HK-2 (cell line): ENCODE results near the gene SENP1.

Experiments
- DNase-seq: peaks from one replicate; pipeline ENCODE4 v3.0.0-alpha.2; 2018; ENCODE audit not compliant: unreplicated experiment

SENP1 gene

DNA sequence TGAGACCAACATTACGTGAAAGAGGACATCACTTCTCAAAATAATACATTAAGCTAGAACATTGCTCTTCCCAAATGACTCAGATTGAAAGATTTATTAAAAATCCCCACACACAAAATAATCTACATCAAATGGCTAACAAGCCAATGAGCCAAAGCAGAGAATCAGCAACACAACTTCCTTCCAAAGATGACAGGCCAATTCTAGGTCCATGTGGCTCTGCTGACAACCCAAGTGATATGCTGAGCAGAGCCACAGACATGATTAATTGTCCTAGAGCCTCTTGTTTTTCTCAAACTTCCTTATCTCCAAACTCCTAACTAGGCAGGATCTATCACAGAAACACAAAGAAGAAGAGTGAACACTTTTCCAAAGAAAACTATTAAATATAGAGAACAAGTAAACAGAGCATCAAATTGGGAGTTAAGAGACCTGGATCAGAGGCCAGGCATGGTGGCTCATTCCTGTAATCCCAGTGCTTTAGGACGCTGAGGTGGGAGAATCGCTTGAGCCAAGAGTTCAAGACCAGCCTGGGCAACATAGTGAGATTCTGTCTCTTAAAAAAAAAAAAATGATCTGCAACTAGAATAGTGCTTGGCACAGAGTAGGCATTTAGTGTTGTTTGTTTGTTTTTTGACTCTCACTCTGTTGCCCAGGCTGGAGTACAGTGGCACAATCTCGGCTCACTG is 38.5 kb downstream of the SENP1 start:
- DNase-seq = no peak

- DNase-seq = no peak
Observed at GRCh38 chr12:48065041-48065440, 40.8 kb downstream of the SENP1 start.

DNA sequence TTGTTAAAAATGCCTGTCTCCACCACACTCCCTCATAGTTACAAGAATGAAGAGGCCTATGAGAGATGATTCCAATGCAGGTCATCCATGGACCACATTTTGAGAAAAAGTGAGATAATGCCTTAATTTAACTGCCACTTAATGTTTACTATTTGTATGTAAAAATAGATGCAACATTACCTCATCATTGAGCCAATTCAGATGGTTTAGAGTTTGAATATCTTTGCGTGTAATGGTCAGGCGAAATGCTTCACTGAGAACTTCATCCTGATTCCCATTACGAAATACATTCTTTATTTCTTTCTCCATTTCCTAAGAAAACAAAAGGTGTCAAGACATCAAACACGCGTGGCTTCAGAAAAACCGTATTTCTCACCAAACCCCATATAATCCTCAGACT is 42.3 kb downstream of the SENP1 start:
- DNase-seq = no peak

DNA sequence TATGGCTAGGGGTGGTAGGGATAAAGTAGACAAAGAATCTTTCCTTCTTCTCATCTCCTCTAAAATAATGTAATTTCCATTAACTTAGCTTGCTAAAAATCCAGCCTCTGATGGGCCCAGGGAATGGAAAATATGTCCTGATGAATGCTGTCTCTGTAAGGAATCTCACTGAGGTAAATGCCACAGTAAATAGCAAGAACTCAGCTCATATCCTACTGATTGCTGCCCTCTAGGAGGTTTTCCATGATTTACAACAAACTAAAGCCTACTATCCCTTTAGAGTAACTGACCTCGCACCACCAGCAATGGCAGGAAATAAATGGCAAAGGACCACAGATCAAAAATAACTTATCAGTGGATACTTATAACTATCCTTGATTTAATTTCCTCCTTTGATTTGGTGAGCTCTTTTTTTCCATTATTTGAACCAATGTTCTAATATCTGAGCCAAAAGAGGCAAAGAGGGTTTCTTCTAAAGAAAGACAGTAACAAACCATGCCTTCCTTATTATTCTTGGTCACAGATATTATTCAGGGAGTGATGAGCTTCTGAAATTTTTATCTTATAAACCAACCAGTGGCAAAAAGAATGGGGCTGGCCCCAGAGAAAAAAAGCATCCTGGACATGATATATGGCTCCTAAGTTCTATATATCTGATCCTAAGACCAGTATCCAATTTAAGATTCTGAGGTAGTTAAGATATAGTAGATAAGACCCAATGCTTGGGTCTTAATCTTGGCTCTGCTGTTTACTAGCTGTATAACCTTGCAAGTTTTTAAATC is 43.8 kb downstream of the SENP1 start:
- DNase-seq = no peak

DNA sequence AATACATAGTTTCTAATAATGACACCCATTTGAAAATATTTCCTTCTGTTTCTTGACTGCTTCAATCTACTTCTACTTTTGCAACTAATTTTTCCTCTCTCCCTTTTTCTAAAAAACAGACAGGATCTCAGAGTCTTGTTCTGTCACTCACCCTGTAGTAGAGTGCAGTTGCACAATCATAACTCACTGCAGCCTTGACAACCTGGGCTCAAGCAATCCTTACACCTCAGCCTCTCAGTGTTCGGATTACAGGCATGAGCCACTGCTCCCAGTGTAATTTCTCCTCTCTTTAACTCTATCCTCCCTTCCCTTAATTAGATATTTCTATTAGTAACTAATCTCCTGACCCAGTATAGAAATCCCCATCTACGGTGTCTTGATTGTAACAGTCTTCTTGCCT is 45.4 kb downstream of the SENP1 start:
- DNase-seq = no peak

- no peak for DNase-seq
Observed at GRCh38 chr12:48058771-48059170, 47.1 kb downstream of the SENP1 start.

DNA sequence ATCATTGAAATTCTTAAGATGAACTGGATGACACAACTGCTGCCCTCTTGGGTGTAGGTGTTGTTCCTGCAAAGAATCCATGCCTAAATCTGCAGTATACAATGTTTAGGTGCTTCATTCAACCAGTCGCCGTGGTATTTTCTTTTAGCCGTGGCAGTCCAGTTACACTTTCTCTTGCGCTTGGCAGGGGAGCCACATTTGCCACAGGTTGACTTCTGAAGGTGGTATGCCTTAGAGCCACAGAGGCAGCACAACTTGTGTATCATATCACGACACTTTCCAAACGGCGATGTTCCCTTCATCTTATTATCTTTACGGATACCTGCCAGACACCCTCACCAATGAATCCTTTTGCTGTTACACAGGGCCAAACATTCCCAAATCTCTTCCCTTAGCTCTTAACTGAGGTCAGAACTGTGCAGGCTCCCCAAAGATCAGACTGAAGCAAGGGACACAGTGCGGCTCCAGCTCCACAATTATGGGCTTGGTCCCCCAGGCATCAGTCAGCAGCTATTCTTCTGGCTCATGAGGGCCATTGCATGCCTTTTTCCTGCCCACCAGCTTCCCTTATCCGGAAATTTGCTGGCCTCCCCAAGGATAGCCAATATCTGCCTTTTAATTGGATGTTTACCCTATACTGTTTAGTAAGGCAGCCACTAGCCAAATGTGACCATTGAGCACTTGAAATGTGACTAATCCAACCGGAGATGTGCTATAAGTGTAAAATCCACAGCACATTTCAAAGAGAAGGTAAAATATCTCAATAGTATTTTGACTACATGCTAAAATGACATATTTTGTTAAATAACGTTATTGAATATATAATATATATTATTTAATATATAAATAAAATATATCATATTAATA is 50.7 kb downstream of the SENP1 start:
- no peak for DNase-seq

DNA sequence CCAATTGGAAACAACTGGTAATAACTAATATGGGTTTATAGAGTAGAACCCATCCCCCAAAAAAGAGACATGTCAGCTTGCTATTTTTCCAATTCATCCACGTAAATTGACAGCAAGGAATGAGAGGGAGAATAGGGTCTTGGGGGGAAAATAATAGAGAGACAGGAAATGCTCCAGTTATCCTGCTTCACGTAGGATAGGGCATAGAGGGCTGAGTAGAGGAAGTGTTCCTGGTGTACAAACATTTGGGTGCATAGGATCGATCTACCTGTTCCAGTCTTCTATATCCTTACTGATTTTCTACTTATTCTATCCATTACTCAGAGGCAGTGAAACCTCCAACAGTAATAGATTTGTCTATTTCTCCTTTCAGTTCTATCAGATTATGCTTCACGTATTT is 52.0 kb downstream of the SENP1 start:
- DNase-seq = no peak

DNA sequence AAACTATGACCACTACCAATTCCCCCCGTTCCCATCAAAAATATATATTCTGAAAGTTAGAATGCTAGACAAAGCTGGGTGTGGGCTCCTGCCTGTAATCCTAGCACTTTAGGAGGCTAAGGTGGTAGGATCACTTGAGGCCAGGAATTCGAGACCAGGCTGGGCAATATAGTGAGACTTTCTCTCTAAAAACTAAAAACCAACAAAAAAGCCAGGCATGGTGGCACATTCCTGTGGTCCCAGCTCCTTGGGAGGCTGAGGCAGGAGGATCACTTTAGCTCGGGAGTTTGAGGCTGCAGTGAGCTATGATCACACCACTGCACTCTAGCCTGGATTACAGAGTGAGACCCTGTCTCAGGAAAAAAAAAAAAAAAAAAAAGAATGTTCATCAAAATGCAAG is 52.8 kb downstream of the SENP1 start:
- DNase-seq = no peak

DNA sequence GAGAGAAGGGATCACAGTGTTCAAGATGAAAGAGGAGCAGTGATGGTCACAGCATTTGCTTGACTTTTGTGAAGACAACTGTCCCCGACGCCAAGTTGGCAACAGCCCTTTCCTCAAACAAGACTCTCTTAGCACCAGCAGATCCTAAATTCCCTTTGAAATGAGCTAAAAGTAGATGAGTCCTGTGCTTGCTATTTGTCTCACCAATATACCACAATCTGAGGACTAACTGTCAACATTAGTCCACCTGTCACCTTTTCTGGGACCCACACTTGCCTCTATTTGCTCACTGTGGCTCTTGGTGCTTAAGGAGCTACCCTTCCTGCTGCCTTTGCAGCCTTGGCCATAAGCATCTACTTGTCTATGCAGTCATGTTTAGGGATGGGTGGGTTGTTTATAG is 54.2 kb downstream of the SENP1 start:
- DNase-seq = no peak

GRCh38 chr12:48050174-48050573 is 55.7 kb downstream of the SENP1 start:
- DNase-seq = no peak

GRCh38 chr12:48045965-48046518 is 59.8 kb downstream of the SENP1 start:
- no peak for DNase-seq

GRCh38 chr12:48045061-48045846 is 60.6 kb downstream of the SENP1 start:
- DNase-seq = no peak

DNA sequence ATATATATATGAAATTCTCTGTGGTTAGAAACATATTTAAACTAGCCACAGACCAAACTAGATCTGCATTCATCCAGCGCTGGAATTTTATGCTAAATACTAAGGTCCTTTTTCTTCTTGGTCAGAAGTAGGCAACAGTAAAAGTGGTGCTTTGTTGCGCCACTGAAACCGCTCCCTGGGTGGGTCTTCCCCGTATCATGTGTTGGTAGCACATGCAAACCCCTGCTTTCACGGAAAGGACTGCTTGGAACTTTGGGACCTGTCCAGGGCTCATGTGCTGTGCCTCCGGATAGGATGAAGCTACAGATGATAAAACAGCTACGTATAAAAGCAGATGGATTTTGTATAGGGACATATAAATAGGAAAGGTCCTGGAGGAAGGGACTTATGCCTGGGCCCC is 61.5 kb downstream of the SENP1 start:
- DNase-seq = no peak

GRCh38 chr12:48043771-48044170 is 62.1 kb downstream of the SENP1 start:
- no peak for DNase-seq

DNA sequence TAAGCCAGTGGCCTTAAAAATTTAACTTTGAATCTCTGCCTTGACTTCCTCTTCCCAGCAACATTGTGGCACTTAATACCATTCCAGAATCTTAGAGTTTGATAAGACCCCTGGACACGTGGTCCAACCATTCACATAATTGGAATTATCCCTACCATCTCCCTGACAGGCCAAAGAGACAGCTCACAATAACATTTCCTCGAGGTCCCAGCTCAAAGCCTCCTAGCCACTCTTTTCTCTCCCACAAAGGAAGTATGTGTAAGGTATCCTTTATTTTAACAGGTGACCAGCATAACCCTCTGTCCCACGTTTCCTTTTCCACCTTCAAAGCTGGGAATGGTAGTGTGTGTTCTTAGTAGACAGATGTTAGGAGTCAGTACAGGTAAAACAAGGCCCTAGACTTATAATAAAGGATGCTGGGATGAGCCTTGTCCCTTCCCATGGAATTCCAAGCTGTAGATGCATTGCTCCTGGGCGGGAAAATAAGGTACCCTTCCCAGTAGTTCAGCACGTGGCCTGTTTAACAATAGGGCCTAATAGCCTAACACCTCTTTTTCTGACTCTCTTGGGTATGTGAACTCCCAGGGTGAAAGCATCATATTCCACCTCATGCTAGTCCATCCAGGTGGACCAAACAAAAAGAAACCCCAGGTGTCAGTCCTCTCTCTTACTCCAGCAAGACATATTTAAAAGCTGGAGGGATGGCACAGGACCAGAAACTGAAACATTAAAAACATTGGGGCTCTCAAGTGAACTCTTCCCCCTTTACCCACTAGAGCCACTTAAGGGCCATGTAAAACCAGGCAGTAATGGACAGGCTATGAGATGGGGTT is 64.1 kb downstream of the SENP1 start:
- DNase-seq = no peak

GRCh38 chr12:48040354-48040753 is 65.5 kb downstream of the SENP1 start:
- no peak for DNase-seq

- no peak for DNase-seq
Observed at GRCh38 chr12:48039151-48039550, 66.7 kb downstream of the SENP1 start.

- no peak for DNase-seq
Observed at GRCh38 chr12:48038085-48038484, 67.8 kb downstream of the SENP1 start.

GRCh38 chr12:48037267-48037915 is 68.5 kb downstream of the SENP1 start:
- DNase-seq = no peak
